H1 (cell line): ENCODE data around the gene GABPA. TPM values are rescaled to one million over a fixed set of nuclear protein-coding genes. Genes with fewer than 3 reads are reported as not detected.

Experiments
- CTCF ChIA-PET: fragments of 300-600 bp; sonication (Branson Sonifier 250); formaldehyde crosslinking; loops from one replicate; lab custom pipeline; 2021; ENCODE audit not compliant: partially characterized antibody; lab: Charles Lee
- POLR2A ChIA-PET: fragments of 300-600 bp; sonication (Branson Sonifier 250); formaldehyde crosslinking; loops from one replicate; lab custom pipeline; 2021; ENCODE audit warnings: inconsistent platforms; ENCODE audit not compliant: partially characterized antibody; lab: Charles Lee
- DNase-seq, 2 experiments: peaks; one replicate each; pipeline versions ENCODE4 v3.0.0 to v3.0.0-alpha.2; 2010 to 2022; ENCODE audit warnings: low spot score in 2 of 2, low read depth in 1 of 2, mixed read lengths in 1 of 2
- FAIRE-seq: peaks from 2 replicates; lab custom pipeline; 2011; peaks lifted over from hg19 to GRCh38; lab: Jason Lieb, UNC
- H2AFZ ChIP-seq: 2 replicates; pipeline ENCODE4 v1.8.1; 2012; ENCODE audit warnings: low read length, inconsistent platforms
- H2AK5ac ChIP-seq: 2 replicates; pipeline ENCODE4 v1.6.1; 2013; ENCODE audit warnings: low read depth, low read length
- H2BK120ac ChIP-seq: replicated peaks from 2 replicates; pipeline ENCODE3; 2013; ENCODE audit warnings: low read depth, low read length, inconsistent platforms
- H2BK12ac ChIP-seq: 2 replicates; pipeline ENCODE4 v1.6.1; 2013; ENCODE audit warnings: low read depth, low read length
- H2BK15ac ChIP-seq: 2 replicates; pipeline ENCODE4 v1.6.1; 2013; ENCODE audit warnings: low read length
- H2BK20ac ChIP-seq: 2 replicates; pipeline ENCODE4 v1.6.1; 2013; ENCODE audit warnings: low read length
- H2BK5ac ChIP-seq: 2 replicates; pipeline ENCODE4 v1.6.1; 2013; ENCODE audit warnings: low read depth, low read length
- H3K14ac ChIP-seq: 2 replicates; pipeline ENCODE4 v1.6.1; 2013; ENCODE audit warnings: inconsistent platforms; ENCODE audit not compliant: insufficient read length
- H3K18ac ChIP-seq: 2 replicates; pipeline ENCODE4 v1.6.1; 2013; ENCODE audit warnings: low read length; ENCODE audit errors: extremely low read depth
- H3K23ac ChIP-seq: 2 replicates; pipeline ENCODE4 v1.6.1; 2013; ENCODE audit warnings: inconsistent platforms; ENCODE audit not compliant: insufficient read length
- H3K23me2 ChIP-seq: 2 replicates; pipeline ENCODE4 v1.6.1; 2013; ENCODE audit warnings: low read depth, low read length
- H3K27ac ChIP-seq: 2 replicates; pipeline ENCODE4 v1.6.1; 2011; ENCODE audit warnings: low read depth, low read length, inconsistent platforms
- H3K27me3 ChIP-seq, 4 experiments: replicated peaks in 1 of 4; 1 replicate in 1 of 4; 2 replicates in 3 of 4; pipeline versions ENCODE4 v1.6.1 to v1.8.1; 2011 to 2013; ENCODE audit warnings: low read length in 3 of 4, mild to moderate bottlenecking in 3 of 4, inconsistent platforms in 2 of 4, mixed read lengths in 2 of 4, moderate library complexity in 1 of 4; ENCODE audit not compliant: control insufficient read depth in 3 of 4, insufficient read depth in 3 of 4; ENCODE audit errors: extremely low read depth in 1 of 4
- H3K36me3 ChIP-seq, 4 experiments: 2 replicates each; pipeline versions ENCODE4 v1.6.1 to v1.8.1; 2011 to 2013; ENCODE audit warnings: mild to moderate bottlenecking in 4 of 4, low read length in 3 of 4, moderate library complexity in 2 of 4, control low read depth in 1 of 4, inconsistent platforms in 1 of 4; ENCODE audit not compliant: insufficient read depth in 4 of 4, control insufficient read depth in 2 of 4
- H3K4ac ChIP-seq: replicated peaks from 2 replicates; pipeline ENCODE3; 2013; ENCODE audit warnings: low read length, low read depth, mixed read lengths, inconsistent platforms; ENCODE audit not compliant: insufficient read length
- H3K4me1 ChIP-seq, 4 experiments: replicated peaks in 1 of 4; 1 replicate in 1 of 4; 2 replicates in 3 of 4; pipeline versions ENCODE4 v1.6.1 to v1.8.1; 2011 to 2013; ENCODE audit warnings: low read length in 3 of 4, inconsistent platforms in 2 of 4, mixed read lengths in 1 of 4; ENCODE audit not compliant: insufficient read depth in 4 of 4, control insufficient read depth in 3 of 4
- H3K4me2 ChIP-seq, 2 experiments: 2 replicates each; pipeline versions ENCODE4 v1.6.1 to v1.8.1; 2011 to 2013; ENCODE audit warnings: low read depth in 2 of 2, low read length in 2 of 2, control low read depth in 1 of 2, inconsistent platforms in 1 of 2, mild to moderate bottlenecking in 1 of 2; ENCODE audit not compliant: insufficient read depth in 1 of 2
- H3K4me3 ChIP-seq, 4 experiments: fragments of 200-600, 300-600 bp in 1 of 4; sonication (generic), shearing (Covaris generic), sonication (Bioruptor Twin) in 1 of 4; 2 replicates each; pipeline versions ENCODE4 v1.5.1 to v1.8.1; 2011 to 2016; ENCODE audit warnings: low read length in 4 of 4, low read depth in 3 of 4, control low read depth in 2 of 4, inconsistent platforms in 2 of 4, mild to moderate bottlenecking in 2 of 4, mixed read lengths in 1 of 4, moderate library complexity in 1 of 4; ENCODE audit not compliant: insufficient read depth in 2 of 4; ENCODE audit errors: extremely low read depth in 1 of 4
- H3K56ac ChIP-seq: replicated peaks from 2 replicates; pipeline ENCODE3; 2013; ENCODE audit warnings: low read depth, mild to moderate bottlenecking, mixed read lengths, low read length, inconsistent platforms; ENCODE audit not compliant: insufficient read length
- H3K79me1 ChIP-seq: 2 replicates; pipeline ENCODE4 v1.6.1; 2013; ENCODE audit warnings: low read depth, low read length, control low read depth
- H3K79me2 ChIP-seq, 2 experiments: 2 replicates each; pipeline versions ENCODE4 v1.6.1 to v1.8.1; 2012 to 2013; ENCODE audit warnings: low read length in 2 of 2, mild to moderate bottlenecking in 2 of 2, inconsistent platforms in 1 of 2; ENCODE audit not compliant: insufficient read depth in 2 of 2, control insufficient read depth in 1 of 2
- H3K9ac ChIP-seq, 4 experiments: replicated peaks in 1 of 4; 1 replicate in 1 of 4; 2 replicates in 3 of 4; pipeline versions ENCODE4 v1.6.1 to v1.8.1; 2011 to 2013; ENCODE audit warnings: low read depth in 3 of 4, low read length in 3 of 4, control low read depth in 2 of 4, mild to moderate bottlenecking in 2 of 4, moderate library complexity in 2 of 4, inconsistent platforms in 1 of 4; ENCODE audit errors: extremely low read depth in 1 of 4
- H3K9me3 ChIP-seq, 2 experiments: 2 replicates each; pipeline versions ENCODE4 v1.6.1 to v1.8.1; 2012 to 2013; ENCODE audit warnings: mild to moderate bottlenecking in 2 of 2, moderate library complexity in 2 of 2, control low read depth in 1 of 2, inconsistent platforms in 1 of 2, low read depth in 1 of 2, low read length in 1 of 2, mixed read lengths in 1 of 2; ENCODE audit not compliant: insufficient read depth in 2 of 2
- H4K20me1 ChIP-seq, 2 experiments: replicated peaks in 1 of 2; 2 replicates each; pipeline versions ENCODE3 to v1.8.1; 2011 to 2013; ENCODE audit warnings: inconsistent platforms in 2 of 2, low read length in 2 of 2, mild to moderate bottlenecking in 1 of 2; ENCODE audit not compliant: insufficient read depth in 2 of 2, control insufficient read depth in 1 of 2
- H4K5ac ChIP-seq: 2 replicates; pipeline ENCODE4 v1.6.1; 2013; ENCODE audit warnings: low read length, low read depth, mixed read lengths, inconsistent platforms; ENCODE audit not compliant: insufficient read length
- H4K8ac ChIP-seq: 2 replicates; pipeline ENCODE4 v1.8.0; 2013; ENCODE audit warnings: mild to moderate bottlenecking, moderate library complexity, low read length, inconsistent platforms; ENCODE audit not compliant: insufficient read depth; ENCODE audit errors: extremely low read depth
- H4K91ac ChIP-seq: replicated peaks from 2 replicates; pipeline ENCODE3; 2013; ENCODE audit warnings: low read length, mixed read lengths, inconsistent platforms; ENCODE audit not compliant: insufficient read length
- BRCA1 ChIP-seq: IDR thresholded peaks from 2 replicates; pipeline ENCODE4 v1.6.1; 2012; ENCODE audit warnings: low read depth, low read length, improper control_type of control experiment
- CHD2 ChIP-seq: IDR thresholded peaks from 2 replicates; pipeline ENCODE4 v1.6.1; 2012; ENCODE audit warnings: low read length, improper control_type of control experiment
- CREB1 ChIP-seq: IDR thresholded peaks from 2 replicates; pipeline ENCODE4 v1.6.1; 2012; ENCODE audit warnings: inconsistent platforms
- HDAC2 ChIP-seq, 2 experiments: fragments of 300-600 bp in 1 of 2; sonication (generic) in 1 of 2; IDR thresholded peaks; 2 replicates each; pipeline ENCODE4 v1.6.1; 2011 to 2012; ENCODE audit warnings: low read depth in 2 of 2, low read length in 2 of 2, mild to moderate bottlenecking in 2 of 2, moderate library complexity in 2 of 2, borderline replicate concordance in 1 of 2, inconsistent platforms in 1 of 2
- KDM5A ChIP-seq: fragments of 200-600 bp; IDR thresholded peaks from 2 replicates; pipeline ENCODE4 v1.7.1; 2012; ENCODE audit warnings: mild to moderate bottlenecking, low read length, inconsistent platforms, mixed read lengths
- PHF8 ChIP-seq: fragments of 200-600 bp; sonication (generic); conservative IDR thresholded peaks from 2 replicates; pipeline ENCODE4 v1.7.1; 2012; ENCODE audit warnings: low read depth, mild to moderate bottlenecking, inconsistent platforms, low read length, moderate library complexity
- RNF2 ChIP-seq: fragments of 200-900, 300-1000 bp; sonication (generic); IDR thresholded peaks from 2 replicates; pipeline ENCODE4 v1.7.1; 2016; ENCODE audit warnings: borderline replicate concordance, low read depth, mild to moderate bottlenecking, antibody characterized with exemption, low read length; ENCODE audit not compliant: poor library complexity, severe bottlenecking; ENCODE audit errors: missing control alignments
- SUZ12 ChIP-seq: fragments of 200-600 bp; sonication (generic); IDR thresholded peaks from 2 replicates; pipeline ENCODE4 v1.6.1; 2012; ENCODE audit warnings: mild to moderate bottlenecking, inconsistent platforms, low read length, moderate library complexity, mixed read lengths
- TBP ChIP-seq: IDR thresholded peaks from 2 replicates; pipeline ENCODE4 v1.6.1; 2011; ENCODE audit warnings: low read depth, low read length, improper control_type of control experiment
- ZNF274 ChIP-seq: IDR thresholded peaks from 2 replicates; pipeline ENCODE4 v1.7.0; 2012; ENCODE audit warnings: low read length, borderline replicate concordance; ENCODE audit errors: extremely low read depth
- WGBS, 2 experiments: shearing (Covaris generic) in 1 of 2; methylation state at CpG; one replicate each; pipeline versions ENCODE4 v1.1.6 to v1.1.7; 2013 to 2015; ENCODE audit warnings: low lambda C conversion rate in 2 of 2, mixed read lengths in 2 of 2, inconsistent platforms in 1 of 2, low coverage in 1 of 2, missing lambda C conversion rate in 1 of 2; ENCODE audit not compliant: insufficient replicate concordance in 2 of 2, insufficient coverage in 1 of 2, insufficient read length in 1 of 2; ENCODE audit errors: extremely low coverage in 1 of 2, missing lambda C conversion rate in 1 of 2; 5-methylcytosine and 5-hydroxymethylcytosine counted together
- polyA plus RNA-seq, 7 experiments: library from polyadenylated mRNA; depleted of rRNA in 3 of 7; stranded (reverse) in 5 of 7; unstranded in 2 of 7; fragments of >200 nt in 5 of 7; fragments of 200-250 nt in 2 of 7; gene quantifications; 1 replicate in 5 of 7; 2 replicates in 1 of 7; 4 replicates in 1 of 7; pipeline versions ENCODE4 v1.2.1 to v1.2.3, GENCODE V29; 2011 to 2013; ENCODE audit warnings: missing spikeins in 2 of 7, mixed read lengths in 2 of 7
- total RNA-seq: library from RNA; stranded (reverse); fragmentation: NEBNext Ultra II Directional; extraction: Animal tissue kit (Norgen Biotek cat#: 25700); gene quantifications from 2 replicates; pipeline ENCODE4 v1.2.1, GENCODE V29; 2021

Gene GABPA
- total and polyA plus RNA-seq, 2 of the 8 experiments (the other 6 are each of a cell fraction or from before 2014, with no cell fraction given): 5.2 to 22.2 TPM

DNA sequence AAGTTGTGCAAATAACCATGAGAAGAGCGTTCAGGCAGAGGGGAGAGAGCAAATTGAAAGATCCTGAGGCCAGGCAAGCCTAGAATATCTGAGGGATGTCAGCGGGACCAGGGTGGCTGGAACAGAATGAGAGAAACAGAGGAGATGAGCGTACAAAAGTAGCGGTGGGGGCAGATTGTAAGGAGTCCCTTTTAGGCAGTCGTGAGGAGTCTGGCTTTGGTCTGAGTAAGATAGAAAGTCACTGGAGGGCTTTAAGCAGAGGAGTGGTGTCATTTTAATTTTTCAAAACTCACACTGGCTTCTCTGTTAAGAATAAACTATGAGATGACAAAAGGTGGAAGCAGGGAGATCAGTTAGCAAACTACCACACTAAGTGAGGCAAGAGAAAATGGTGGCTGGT, 24.2 kb upstream of the GABPA start:
- POLR2A ChIA-PET: no interaction called here
- no peak for FAIRE-seq
- H2BK120ac ChIP-seq: no peak overlapping the region

More for the DNA sequence above, 24.2 kb upstream of the GABPA start:
- Histone ChIP-seq H2AK5ac (no peak overlapping the region), H3K9me3 (no peaks in the 10 kb centered on the region), H3K23ac (no peak overlapping the region), H2BK12ac (no peak overlapping the region), H2BK5ac (no peak overlapping the region), H2BK20ac (no peak overlapping the region), H3K18ac (no peak overlapping the region), H3K4me1 (no peaks in the 10 kb centered on the region), H3K56ac (no peak overlapping the region), H4K8ac (no peak overlapping the region), H3K4me3 (no peak overlapping the region), H3K4ac (no peak overlapping the region), H3K79me2 (no peaks in the 10 kb centered on the region), H3K9ac (no peak overlapping the region), H2AFZ (no peak overlapping the region), H3K4me2 (no peak overlapping the region), H3K23me2 (no peaks in the 10 kb centered on the region; the same call in 1 of the 2 replicates), H3K27me3 (no peaks in the 10 kb centered on the region), H2BK15ac (no peak overlapping the region), H3K27ac (no peak overlapping the region), H4K91ac (no peak overlapping the region), H3K36me3 (no peaks in the 10 kb centered on the region), H4K5ac (no peak overlapping the region), H3K79me1 (no peaks in the 10 kb centered on the region), H4K20me1 (no peaks in the 10 kb centered on the region), H3K14ac (no peak overlapping the region)
- CTCF ChIA-PET: interaction anchor here (0.7 to 1.2 kb wide), 4 partner anchors 84 to 105 kb away, joined by 3 to 4 read pairs (median 4); no protein-coding TSS in a partner anchor
- TF ChIP-seq BRCA1 (no peak), CREB1 (no peak), ZNF274 (no peak), TBP (no peak), CHD2 (no peak), RNF2 (no peak), SUZ12 (no peak), KDM5A (no peak), PHF8 (no peak), HDAC2 (IDR thresholded peaks at IDR 0.05; ENCODE audit: borderline replicate concordance in 1 of 2, low read depth in 2 of 2, low read length in 2 of 2) (no peak)
- WGBS, 2 experiments: 90% methylated on average over 5 of the region's 5 CpGs; no CpG with 5 or more reads in 1 of the 2 experiments
- DNase-seq: no peak
